CD4-positive, alpha-beta T cell treated with Interleukin-15 for 4 hours (primary cell): Measurements from ENCODE around the gene ROR1.

Experiments
- DNase-seq: peaks from one replicate; pipeline ENCODE4 v3.0.0-alpha.2; 2020; ENCODE audit warnings: low spot score

ROR1 gene

DNA sequence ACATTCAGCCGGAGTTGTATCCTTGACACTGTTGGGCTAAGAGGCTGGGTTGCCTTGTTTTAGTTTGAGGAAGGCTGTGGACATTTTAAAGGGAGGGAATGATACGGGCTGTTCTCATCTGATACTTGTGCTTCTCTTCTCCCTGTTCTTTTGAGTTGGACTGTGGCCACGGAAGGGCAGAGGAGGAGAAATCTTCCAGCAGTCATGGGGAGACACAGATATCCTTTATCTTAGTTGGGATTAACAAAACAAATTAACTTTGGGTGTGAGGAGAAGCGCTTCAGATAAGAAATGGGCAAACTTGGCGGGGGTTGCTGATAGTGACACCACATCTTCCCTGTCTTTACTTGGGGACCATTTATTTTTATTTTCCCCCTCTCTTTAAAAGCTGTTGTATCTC is 138.8 kb downstream of the ROR1 start:
- DNase-seq = no peak

DNA sequence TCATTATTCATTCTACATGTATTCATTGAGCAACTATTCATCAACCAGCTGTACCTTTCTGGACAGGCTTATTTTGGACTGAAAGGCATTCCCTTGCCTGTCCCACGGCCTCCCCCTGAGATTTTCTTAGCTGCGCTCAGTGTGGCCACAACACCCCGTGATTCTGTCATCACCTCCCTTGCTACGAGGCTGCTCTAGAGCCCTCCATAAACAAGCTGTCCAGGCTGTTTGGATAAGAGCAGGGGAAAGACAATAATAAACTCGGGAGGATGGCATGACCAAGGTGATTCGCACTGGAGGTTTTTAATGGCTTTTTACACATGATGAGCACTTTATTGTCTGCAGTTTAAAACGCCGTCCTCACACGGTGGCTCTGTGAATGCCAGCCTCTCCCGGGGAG is 139.7 kb downstream of the ROR1 start:
- no peak for DNase-seq

DNA sequence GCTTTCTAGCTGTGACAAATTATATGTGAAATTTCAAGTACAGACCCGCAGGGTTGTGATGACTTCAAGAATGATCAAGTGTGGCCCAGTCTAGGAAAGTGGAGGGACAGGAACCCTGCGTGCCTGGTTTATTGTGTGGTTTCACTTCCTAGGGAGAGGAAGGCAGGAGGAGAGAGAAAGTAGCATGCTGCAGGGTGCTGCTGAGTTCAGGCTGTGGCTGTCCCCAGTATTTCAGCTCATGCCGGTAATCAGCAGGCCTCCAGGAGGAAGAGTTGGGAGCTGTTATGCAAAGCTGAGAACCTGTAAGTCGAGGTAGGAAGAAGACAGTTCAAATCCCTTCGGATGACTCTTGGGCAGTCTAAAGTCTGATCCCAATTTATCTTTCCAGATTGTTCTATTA is 140.4 kb downstream of the ROR1 start:
- no peak for DNase-seq

DNA sequence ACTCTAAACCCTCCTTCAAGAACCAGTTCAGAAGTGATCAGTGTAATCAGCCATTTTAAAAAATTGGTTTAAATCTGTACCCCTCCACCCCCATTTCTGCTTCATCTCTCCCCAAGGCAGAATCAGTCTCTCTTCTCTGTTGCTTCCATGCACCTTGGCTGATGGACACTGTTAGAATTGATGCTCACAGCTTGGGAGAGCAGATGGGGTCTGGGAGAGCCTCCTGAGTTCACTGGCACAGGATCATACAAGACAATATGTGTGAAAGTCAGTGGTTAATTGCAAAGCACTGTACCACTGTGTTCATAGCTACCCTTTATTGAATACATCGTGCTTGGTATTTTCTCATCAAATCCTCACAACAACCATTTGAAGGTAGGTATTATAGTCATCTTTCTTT is 140.9 kb downstream of the ROR1 start:
- DNase-seq = no peak

DNA sequence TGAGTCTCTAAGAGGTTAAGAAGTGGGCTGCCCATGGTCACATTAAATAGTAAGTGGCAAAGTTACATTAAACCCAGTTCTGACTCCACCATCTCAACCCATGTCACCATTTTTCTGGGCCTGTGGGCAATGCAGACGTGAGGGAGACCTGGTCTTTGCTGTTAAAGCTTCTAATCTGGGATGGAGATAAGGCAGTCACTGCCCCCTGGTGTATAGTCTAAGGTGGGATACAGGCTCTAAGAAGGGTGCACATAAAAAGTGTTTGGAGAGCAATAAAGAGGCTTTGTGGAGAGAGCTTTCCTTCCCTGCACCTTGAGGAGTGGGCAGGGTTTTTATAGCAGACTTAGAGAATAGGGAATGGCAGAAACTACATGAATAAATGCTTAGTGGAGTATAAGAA is 141.3 kb downstream of the ROR1 start:
- DNase-seq = no peak

DNA sequence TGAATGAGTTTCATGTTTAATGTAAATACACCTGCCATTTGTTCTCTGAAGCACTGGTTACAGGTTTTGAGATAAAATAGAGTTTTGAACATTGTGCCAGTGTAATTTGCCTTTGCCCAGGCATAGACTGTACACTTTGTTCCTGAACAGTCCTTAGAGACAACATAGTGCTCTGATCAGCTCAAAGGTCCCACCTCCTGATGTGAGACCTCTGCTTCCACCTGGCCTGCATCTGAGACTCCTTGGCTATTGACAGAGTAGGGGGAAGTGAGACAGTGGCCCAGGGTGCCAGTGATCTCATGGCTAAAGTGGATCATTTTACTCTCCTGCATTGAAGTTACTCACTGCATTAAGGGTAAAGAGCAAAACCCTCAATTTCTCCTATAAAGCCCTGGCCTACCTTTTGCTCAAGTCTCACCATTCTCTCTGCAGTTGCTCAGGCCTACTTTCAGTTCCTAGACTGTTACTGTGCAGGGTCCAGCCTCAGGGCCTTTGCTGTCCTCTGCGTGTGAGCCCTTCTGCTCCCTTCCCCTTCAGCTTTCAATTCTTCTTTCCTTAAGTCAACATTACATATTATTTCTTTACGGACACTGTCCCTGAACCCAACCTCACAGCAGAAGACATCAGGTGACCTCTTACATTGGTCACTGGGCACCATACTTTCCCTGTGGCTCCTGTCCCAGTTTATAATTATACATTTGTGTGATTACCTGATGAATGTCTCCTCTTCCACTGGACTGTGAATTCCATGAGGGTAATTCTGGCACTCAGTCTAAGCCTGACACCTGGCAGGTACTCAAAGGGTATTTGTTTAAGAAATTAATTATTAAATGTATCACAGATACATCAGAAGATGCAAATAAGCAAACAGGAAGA is 142.9 kb downstream of the ROR1 start:
- DNase-seq = no peak

DNA sequence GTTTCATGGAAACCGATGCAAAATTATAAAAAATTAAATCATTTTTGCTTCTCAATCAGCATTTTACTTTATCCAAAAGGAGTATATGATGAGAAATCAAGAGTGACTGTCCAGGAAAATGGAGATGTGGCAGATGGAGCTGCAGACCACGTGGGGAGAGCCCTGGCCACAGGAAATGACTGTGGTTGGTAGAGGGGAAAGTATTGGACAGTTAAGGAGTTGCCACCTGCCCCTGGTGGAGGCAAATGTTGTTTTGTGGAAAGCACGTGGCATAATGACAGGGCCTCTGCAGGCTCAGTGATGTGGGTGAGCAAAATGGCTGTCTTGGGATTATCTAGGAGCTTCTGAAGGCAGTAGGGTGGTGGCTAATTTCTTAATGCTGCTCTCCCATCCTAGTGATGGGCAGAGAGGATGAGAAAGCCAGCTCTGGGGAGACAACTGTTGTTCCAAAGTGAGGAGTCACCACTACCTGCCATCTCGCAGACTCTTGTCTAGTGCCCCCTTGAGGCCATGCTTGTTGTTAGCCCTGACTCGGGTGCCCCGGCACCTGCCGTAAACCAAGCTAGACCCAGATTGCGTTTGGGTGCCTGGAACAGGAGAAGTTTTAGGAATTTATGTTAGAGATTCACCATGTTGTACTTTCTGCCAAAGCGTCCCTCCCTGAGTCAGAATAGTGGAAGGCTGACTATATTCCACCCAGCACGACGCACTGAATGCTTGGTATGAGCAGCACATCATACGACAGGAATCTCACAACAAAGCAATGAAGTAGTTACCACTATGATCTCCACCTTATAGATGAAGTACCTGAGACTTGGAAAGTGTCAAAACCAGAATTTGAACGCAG is 144.0 kb downstream of the ROR1 start:
- no peak for DNase-seq

DNA sequence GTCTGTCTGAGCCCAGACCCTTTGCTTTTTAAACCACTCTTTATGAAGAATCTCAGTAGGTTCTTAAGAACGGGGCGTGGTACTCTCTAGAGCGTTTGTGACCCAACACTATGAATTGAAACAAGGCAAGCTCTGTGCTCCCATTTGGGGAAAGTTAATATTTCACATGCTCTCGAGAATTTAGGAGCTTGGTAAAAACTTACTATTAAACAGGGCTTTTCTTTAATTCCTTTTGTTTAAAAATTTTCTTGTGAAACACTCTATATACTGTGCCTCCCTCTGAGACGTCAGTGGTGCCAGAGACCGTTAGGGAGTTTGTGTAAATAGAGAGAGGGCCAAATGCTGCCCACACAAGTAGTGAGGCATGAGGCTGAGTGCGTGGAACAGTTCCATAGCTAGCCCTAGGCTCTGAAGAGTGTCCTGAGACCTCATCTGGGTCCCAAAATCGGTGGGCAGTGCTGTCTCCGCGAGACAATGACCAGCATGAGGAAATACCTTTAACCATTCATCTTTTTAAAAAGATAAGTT is 144.7 kb downstream of the ROR1 start:
- DNase-seq = no peak

DNA sequence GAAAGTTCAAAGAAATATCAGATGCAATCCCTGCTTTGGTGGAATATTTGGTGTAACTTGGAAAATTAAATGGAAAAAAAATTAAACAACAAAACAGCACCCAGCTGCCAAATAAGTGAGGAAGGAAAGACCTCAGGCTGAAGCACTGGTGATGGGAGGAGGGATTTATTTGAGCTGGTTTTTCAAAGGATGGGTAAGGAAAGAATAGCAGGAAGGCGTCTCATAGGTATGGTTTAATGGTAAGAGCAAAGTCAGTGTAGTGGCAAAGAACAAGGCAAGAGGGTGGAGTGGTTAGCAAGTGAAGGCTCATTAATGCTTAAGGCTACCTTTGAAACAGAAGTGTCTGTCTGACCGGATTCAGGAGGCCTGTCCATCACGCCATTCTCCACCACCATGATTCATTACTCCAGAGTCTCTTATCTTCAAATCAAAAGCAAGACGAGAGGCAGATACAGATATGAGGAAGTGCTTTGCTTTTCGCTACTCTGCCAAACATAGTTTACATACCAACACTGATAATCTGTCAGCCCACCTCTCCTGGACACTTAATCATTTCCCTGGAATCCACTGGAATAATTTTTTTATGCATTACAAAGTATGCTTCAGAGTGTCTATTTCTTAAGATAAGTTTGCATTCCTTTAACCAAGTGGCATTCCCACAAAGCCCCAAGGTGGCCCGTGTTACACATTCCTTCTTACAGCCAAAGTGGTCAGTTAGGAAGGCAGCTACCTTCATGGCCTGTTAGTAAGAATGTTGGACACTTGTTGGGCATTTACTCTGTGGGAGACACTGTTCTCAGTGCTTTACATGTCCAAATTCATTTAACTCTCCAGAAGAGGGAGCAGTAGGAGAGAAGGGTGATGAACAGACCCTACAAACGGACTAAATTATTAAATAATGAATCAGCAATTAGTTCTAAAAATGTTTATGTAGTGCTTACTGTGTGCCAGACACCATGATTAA is 146.6 kb downstream of the ROR1 start:
- no peak for DNase-seq

DNA sequence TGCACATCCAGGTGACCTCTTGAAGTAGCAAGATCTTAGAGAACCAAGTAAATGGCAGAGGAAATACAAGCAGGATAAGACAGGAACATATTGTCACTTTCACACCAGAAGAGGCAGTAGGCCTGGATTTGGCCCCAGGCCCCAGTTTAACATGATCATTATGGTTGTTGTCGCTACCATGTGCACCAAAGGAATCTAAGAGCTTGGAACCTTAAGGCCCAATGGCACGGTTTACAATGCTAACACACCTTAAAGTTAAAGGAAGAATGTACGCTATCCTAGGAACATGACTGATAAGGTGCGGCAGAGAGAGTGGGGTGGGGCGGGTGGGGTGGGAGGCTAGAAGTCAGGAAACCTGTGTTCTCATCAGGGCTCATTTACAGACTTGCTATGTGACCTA is 147.5 kb downstream of the ROR1 start:
- DNase-seq = no peak

DNA sequence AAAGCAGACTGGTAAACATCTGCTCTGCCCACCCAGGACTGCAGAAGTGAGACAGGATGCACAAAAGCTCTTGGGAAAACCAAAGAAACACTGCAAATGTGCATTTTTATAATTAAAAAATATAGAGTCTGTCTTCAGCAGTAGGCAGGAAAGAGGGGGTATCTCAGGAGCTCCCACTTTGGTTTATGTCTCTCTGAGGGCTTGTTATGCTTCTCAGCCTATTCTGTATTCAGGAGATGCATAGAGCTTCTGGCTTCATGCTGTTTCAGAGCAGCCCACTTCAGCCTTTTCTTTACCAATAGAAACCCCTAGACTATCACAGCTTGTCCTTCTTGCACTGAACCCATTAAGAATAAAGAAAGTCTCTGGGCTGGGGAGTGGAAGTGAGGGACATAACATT is 148.0 kb downstream of the ROR1 start:
- no peak for DNase-seq

DNA sequence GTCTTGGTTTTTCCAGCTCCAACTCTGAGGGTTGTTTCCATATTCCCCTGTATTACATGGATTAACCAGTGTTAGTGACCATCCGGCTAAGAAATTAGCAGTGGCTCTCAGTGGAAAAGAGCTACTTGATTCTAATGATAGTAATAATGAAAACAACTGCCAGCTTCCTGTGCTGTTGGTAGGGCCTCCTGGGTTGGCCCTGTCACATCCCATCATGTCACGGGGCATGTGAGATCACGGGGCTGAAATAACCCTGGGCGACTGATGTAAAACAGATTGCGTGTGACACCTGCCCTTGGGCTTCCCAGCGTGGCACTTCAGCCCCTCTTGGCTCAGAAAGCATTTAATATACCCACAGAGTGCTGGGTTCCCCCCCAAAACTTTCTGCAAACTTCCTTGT is 149.0 kb downstream of the ROR1 start:
- no peak for DNase-seq

DNA sequence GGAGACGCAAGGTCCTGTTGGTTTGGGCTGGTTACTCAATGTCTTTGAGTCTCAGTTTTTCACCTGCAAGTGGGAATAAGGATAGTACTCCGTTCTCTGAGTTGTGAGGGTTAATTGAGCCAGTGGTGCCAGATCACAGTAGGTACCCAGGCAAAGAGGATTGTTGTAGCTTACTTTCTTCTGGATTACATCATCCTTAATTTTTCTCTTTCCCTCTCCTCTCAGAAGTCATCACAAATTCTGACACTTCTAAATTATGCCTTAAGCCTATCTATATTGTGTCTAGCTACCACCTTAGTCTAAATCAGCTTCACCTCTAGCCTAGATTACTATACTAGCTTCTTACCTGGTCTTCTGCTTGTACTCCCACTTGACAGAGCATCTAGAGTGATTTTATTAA is 149.5 kb downstream of the ROR1 start:
- no peak for DNase-seq

DNA sequence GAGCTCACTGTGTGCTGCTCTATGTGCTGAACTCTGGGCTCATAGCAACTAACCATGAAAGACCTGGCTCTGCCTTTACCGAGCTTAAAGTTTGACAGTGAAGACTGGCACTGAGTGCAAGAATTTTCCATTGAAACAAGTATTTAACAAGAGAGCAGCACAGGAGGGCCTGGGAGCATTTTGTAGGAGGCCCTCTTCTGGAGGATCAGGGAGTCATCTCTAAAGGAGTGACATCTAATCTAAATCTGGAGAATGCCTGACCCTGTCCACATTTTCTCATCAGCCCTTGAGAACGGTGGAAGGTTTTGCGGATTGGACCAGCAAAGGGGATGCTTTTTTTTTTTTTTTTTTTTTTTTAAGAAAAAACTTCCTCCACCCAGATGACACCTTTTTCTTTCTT is 150.8 kb downstream of the ROR1 start:
- no peak for DNase-seq

DNA sequence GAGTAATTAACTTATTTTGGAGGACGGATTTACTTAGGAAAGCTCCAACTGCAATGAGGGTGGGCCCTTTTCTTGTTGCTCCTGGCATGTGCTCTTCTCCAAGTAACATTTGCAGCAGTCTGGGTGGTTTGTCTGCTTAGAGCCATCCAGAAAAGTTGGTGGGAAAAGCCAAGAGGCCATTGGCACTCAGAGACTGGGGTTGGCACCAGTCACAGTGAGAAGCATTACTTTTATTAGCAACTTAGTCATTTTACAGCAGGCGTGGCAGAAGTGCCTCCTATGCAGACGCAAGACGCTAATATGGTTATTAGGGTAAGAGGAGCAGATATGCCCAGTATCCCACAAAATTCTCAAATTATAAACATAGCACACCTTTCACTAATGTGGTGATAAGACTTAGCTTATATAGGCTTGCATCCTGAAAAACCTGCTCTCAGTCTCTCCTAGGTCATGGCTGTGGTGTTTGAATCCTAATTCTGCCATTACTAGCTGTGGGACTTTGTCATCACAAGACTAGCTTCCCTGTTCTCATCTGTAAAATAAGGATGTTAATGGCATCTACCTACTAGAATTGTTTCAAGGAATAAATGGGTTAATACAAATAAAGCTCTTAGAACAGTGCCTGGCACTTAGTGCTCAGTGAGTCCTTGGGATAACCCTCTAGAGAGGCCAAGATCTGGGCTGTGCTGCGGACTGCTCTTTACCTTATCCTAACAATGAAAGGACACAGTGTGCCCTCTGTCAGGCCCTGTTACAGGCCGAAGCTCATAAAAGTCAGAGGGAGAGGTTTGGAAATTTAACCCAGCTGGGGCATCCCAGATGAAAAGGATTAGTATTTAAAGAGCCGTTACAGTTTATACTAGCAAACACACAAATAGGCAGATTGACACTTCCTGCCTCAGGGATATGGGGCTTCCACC is 154.6 kb downstream of the ROR1 start:
- no peak for DNase-seq

DNA sequence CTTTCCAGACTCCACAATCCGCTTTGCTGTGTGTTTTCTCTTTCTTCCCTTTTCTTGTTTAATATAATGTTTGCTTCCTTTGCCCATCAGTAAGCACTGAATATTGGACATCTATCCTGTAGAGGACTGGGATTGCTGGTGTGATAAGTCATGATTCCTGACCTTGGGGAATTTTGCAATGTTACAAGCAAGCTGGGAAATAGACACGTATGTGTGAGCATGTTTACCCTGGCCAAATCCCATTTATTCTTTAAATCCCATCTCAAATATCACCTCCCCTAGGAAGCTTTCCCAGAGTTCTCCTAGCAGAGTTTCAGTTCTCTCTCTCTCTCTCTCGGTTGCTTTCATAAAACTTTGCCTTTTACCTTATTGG is 155.3 kb downstream of the ROR1 start:
- no peak for DNase-seq

DNA sequence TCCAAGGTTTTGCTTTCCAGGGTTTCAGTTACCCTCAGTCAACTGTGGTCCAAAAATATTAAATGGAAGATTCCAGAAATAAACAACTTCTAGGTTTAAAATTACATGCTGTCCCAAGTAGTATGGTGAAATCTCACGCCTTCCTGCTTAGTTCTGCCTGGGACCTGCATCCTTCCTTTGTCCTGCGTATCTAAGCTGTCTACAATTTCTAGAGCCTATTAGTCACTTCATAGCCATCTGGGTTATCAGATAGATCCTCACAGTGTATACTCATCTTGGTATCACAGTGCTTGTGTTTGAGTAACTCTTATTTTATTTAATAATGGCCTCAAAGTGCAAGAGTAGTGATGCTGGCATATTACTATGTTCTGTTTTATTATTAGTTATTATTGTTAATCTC is 157.7 kb downstream of the ROR1 start:
- DNase-seq = no peak

DNA sequence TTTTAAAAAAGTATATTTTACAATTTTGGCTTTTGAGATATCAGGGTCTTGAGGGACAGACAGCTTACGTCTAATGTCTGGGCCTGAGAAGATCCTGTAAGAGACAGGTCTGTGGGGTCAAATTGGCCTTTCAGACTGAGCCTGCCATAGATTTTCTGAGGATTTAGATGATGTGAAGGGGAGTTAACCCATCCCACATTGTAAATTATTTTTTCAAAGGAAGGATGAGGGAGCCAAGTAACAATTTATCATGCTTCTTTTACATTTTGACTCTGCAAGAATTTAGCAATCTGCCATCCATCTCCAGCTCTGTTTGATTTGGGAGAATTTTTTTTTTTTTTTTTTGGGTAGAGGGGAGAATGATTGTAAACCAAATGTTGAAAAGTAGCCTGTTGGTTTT is 160.9 kb downstream of the ROR1 start:
- DNase-seq = no peak

DNA sequence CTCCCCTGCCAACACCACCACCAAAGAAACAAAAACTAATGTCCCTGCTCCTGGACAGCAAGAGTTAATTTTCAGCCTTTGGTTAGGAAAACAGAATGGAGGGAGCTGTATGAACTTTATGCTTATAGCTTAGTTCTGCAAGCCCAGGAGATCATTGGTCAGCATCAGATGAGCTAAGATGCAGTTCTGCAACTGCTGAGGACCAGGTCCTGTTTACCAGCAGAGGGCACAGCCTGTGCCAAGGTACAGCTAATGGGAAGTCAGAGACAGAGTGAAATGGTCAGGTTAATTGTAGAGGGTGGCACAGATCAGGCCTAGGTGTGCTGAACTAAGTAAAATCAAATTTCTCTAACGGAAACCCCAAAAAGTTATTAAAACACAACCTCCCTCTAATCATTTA is 161.3 kb downstream of the ROR1 start:
- no peak for DNase-seq

DNA sequence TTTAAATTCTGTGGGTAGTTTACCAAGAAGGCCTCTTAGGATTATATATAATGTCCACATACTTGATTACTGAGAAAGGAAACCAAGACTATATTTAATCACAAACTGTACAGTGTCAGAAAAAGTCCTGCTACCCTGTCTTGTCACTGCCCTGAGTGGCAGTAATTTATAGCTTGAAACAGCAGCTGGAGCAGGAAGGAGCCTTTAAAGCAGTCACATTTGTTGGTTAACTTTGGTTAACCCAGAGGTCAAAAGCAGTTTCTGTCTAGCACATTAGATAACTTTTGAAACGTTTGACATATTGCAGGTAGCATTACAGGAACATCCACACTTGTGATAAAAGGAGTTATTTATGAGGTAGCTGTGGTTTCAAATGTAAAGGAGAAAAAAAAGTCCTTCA is 161.7 kb downstream of the ROR1 start:
- no peak for DNase-seq

DNA sequence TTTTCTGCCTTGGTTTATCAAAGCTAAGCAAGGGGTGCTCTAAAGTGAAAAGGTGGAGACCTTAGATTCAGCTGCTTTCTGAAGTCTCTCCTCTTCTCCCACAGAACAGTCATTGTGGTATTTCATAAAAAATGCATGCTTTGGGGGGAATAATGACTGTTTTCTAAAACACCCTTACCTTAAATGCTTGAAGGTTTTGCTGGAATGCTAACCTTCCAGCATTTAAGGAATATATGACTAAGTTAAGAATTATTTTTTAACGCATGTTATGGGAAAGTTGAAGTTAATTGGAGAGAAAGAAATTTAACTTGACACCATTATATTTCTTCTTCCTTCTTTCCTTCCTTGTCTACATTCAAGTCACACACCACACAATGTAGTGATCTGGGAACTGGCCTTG is 162.5 kb downstream of the ROR1 start:
- DNase-seq = no peak
